Measurements from ENCODE around the gene OR1F1.
"Not testable (repeated sequence)": the region's sequence is repeated elsewhere in the genome, so short reads cannot be mapped to it uniquely, and the experiment has no call there.

OR1F1 gene

GRCh38 chr16:3187798-3188674 is at the start of gene OR1F1:
Gene OR1F1, plus strand, starts transcription at chr16:3188204.
- no peak for DNase-seq

GRCh38 chr16:3138342-3138741 is 49.7 kb upstream of the OR1F1 start:
- no peak for DNase-seq

- DNase-seq: no peak
These were observed 49.1 kb upstream of the OR1F1 start for GRCh38 chr16:3138823-3139426.

- DNase-seq: not testable (repeated sequence)
These were observed 48.4 kb upstream of the OR1F1 start for GRCh38 chr16:3139561-3139960.

GRCh38 chr16:3140603-3141427 is 47.2 kb upstream of the OR1F1 start:
- no peak for DNase-seq

- DNase-seq: no peak
These were observed 46.2 kb upstream of the OR1F1 start for GRCh38 chr16:3141781-3142311.

- no peak for DNase-seq
These were observed 45.7 kb upstream of the OR1F1 start for GRCh38 chr16:3142327-3142726.

GRCh38 chr16:3142770-3143169 is 45.2 kb upstream of the OR1F1 start:
- no peak for DNase-seq

GRCh38 chr16:3143189-3143588 is 44.8 kb upstream of the OR1F1 start:
- DNase-seq: no peak

GRCh38 chr16:3143598-3144320 is 44.2 kb upstream of the OR1F1 start:
- DNase-seq: no peak

- DNase-seq: no peak
These were observed 43.6 kb upstream of the OR1F1 start for GRCh38 chr16:3144321-3144983.

- DNase-seq: no peak
These were observed 42.9 kb upstream of the OR1F1 start for GRCh38 chr16:3145151-3145550.

GRCh38 chr16:3145660-3146059 is 42.3 kb upstream of the OR1F1 start:
- DNase-seq: no peak

GRCh38 chr16:3147046-3147756 is 40.8 kb upstream of the OR1F1 start:
- no peak for DNase-seq

GRCh38 chr16:3147757-3148104 is 40.3 kb upstream of the OR1F1 start:
- no peak for DNase-seq

GRCh38 chr16:3148256-3149192 is 39.5 kb upstream of the OR1F1 start:
- DNase-seq: no peak

GRCh38 chr16:3149193-3149530 is 38.8 kb upstream of the OR1F1 start:
- no peak for DNase-seq

- DNase-seq: peak; percentile 70
These were observed 38.2 kb upstream of the OR1F1 start for GRCh38 chr16:3149630-3150345.

- peak; percentile 96 for DNase-seq
These were observed 37.4 kb upstream of the OR1F1 start for GRCh38 chr16:3150346-3151218.
